Measurements from ENCODE around the gene GBA2. TPM values are rescaled to one million over a fixed set of nuclear protein-coding genes. Genes with fewer than 3 reads are reported as not detected.

GBA2 gene
- total and polyA plus RNA-seq, 7 donors, result 36.1 to 107 (median 47.4) TPM

DNA sequence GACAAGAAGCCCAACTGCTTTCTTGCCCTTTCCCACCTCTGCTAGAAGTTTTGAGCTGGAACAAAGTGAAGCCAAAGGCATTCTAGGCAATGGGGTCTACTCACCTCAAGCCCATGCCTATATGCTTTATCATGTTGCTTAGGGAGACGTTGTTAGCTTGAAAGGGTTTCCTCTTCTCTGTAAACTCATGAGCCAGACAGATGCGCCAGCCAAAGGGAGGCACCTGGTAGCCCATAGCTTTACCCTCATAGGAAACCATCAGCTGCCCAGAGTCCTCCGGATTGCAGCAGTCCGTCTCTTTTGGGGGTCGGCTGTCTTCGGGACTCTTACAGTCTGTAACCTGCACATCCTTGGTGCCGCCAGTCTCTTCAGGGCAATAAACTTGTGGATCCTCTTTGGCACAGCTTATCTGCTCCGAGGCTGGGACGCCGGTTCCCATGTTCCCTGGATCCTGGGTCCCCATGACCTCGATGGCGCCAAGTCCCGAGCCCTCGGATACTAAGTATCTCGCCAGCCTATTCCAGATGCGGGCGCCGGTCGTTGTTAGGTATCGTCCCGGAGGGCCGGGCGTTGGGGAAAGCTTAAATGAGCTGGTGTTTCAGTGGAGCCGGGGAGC lies 678 bp downstream of the GBA2 start:
- peaks cover 15 to 64% of the 10 kb centered on the region in 2 donors for H3K36me3 ChIP-seq (ENCODE audit: insufficient read depth in 1 of 2, low read depth in 1 of 2)
- 0% methylated on average over 24 of the region's 24 CpGs for WGBS, 3 donors
- intact Hi-C loops (cut with DNase I), result loop anchor here in 1 of 2 donors (2.0 kb wide), 1 partner anchor 14 kb away; no protein-coding TSS in a partner anchor
- no peaks in the 10 kb centered on the region for H3K9me3 ChIP-seq
- TF ChIP-seq, protein P1, sequence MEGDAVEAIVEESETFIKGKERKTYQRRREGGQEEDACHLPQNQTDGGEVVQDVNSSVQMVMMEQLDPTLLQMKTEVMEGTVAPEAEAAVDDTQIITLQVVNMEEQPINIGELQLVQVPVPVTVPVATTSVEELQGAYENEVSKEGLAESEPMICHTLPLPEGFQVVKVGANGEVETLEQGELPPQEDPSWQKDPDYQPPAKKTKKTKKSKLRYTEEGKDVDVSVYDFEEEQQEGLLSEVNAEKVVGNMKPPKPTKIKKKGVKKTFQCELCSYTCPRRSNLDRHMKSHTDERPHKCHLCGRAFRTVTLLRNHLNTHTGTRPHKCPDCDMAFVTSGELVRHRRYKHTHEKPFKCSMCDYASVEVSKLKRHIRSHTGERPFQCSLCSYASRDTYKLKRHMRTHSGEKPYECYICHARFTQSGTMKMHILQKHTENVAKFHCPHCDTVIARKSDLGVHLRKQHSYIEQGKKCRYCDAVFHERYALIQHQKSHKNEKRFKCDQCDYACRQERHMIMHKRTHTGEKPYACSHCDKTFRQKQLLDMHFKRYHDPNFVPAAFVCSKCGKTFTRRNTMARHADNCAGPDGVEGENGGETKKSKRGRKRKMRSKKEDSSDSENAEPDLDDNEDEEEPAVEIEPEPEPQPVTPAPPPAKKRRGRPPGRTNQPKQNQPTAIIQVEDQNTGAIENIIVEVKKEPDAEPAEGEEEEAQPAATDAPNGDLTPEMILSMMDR (IDR thresholded peaks at IDR 0.05), result no peak
- H3K4me3 ChIP-seq, result peak overlapping the region; percentile 93
- DNase-seq (no peak), ATAC-seq (peak in 3 of 4 donors; percentile 1 to 9 (median 2))
- H3K27ac ChIP-seq, result peak overlapping the region; percentile 90
- no peaks in the 10 kb centered on the region for H3K27me3 ChIP-seq (ENCODE audit: insufficient read depth in 3 of 3, low read length in 2 of 3)
- peaks cover 49% of the 10 kb centered on the region for H3K4me1 ChIP-seq

DNA sequence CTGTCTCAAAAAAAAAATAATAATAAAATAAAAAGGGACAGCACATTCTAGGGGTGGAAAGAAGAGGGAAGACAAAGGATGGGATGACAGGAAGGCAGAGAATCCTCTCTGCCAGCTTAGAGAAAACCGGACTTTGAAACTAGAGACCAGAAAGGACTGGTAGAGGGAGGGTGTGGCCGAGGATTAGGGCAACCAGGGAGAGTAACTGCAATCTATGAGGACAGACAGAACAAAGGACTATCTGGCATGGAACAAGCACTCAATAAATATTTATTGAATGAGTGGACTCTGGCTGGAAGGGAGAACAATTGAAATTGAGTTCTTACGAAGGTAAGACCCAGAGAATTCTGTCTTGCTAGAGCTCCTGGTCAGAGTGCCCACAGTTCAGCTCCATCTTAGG lies 2.4 kb downstream of the GBA2 start:
- H3K36me3 ChIP-seq (ENCODE audit: insufficient read depth in 1 of 2, low read depth in 1 of 2), result peaks cover 25 to 64% of the 10 kb centered on the region in 2 donors
- peaks cover 51% of the 10 kb centered on the region for H3K4me1 ChIP-seq
- no peaks in the 10 kb centered on the region for H3K9me3 ChIP-seq
- H3K4me3 ChIP-seq, result peak overlapping the region; percentile 93
- DNase-seq (no peak), ATAC-seq (no peak)
- TF ChIP-seq, protein P1 (IDR thresholded peaks at IDR 0.05), result no peak
- no peaks in the 10 kb centered on the region for H3K27me3 ChIP-seq (ENCODE audit: insufficient read depth in 3 of 3, low read length in 2 of 3)
- peak overlapping the region; percentile 90 for H3K27ac ChIP-seq
- 12 to 32% (median 16%) methylated on average over 3 of the region's 3 CpGs for WGBS, 3 donors
- intact Hi-C loops (cut with DNase I), result no loop called here

DNA sequence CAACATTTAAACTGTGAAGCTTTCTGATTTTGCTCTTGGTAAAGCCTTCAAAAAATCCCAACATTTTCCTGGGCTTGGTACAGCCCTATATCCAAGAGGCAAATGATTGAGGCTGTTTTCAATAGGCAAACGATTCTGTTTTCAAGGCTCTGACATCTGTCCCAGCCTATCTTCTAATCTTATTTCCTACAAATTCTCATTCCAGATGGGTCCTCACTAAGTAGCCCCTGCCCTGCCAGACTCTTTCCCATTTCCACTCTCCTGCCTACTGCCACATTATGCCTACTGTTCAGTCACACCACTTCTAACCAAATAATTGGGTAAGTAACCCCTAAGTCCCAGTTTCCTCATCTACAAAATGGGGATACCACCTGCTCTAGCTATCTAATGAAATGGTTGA lies 3.5 kb downstream of the GBA2 start:
- H3K4me3 ChIP-seq, result peak overlapping the region; percentile 93

DNA sequence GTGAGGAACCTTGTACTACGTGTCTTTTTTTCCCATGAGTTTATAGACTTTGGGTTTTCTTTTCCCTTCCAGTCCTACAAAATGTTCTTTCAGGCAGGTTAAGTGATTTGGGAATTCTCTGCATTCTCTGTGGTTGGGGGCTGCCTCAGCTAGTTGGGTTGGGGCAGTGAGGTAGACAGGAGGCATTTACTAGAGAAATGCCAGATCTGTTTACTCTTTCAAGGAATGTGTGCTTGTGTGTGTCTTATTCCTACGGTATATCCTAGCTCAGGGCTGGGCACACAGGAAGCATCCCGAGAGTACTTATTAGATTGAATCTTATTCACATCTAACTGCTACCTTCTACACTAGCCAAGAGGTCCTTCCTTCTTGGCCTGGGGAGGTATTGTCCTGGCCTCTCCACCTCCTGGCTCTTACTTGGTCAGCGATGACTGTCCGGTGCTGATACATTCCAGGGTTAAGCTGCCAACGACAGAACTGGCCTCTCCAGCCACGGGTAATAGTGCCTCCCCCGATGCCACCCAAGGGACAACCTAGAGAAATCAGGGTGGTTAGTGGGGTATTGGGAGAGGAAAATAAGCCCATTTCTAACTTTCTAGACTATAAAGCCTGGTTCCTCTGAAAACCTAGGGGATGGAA lies 5.0 kb downstream of the GBA2 start:
- Histone ChIP-seq H3K27me3 (ENCODE audit: insufficient read depth in 3 of 3, low read length in 2 of 3) (no peaks in the 10 kb centered on the region), H3K4me1 (peaks cover 41% of the 10 kb centered on the region), H3K4me3 (no peak overlapping the region), H3K27ac (peak overlapping the region; percentile 7), H3K36me3 (ENCODE audit: insufficient read depth in 1 of 2, low read depth in 1 of 2) (peaks cover 39 to 76% of the 10 kb centered on the region in 2 donors), H3K9me3 (no peaks in the 10 kb centered on the region)
- TF ChIP-seq, protein P1 (IDR thresholded peaks at IDR 0.05), result no peak
- no peak for DNase-seq
- no peak for ATAC-seq
- WGBS, 3 donors, result 52 to 71% (median 57%) methylated on average over 8 of the region's 8 CpGs
- intact Hi-C loops (cut with DNase I), result no loop called here

More for the DNA sequence above, 3.5 kb downstream of the GBA2 start:
- Histone ChIP-seq H3K27me3 (ENCODE audit: insufficient read depth in 3 of 3, low read length in 2 of 3) (no peaks in the 10 kb centered on the region), H3K27ac (peak overlapping the region; percentile 90), H3K9me3 (no peaks in the 10 kb centered on the region), H3K36me3 (ENCODE audit: insufficient read depth in 1 of 2, low read depth in 1 of 2) (peaks cover 26 to 64% of the 10 kb centered on the region in 2 donors), H3K4me1 (peaks cover 47% of the 10 kb centered on the region)
- no peak for DNase-seq
- no peak for ATAC-seq
- intact Hi-C loops (cut with DNase I), result no loop called here
- WGBS, 3 donors, result 24 to 46% (median 31%) methylated on average over 1 of the region's 1 CpG
- TF ChIP-seq, protein P1 (IDR thresholded peaks at IDR 0.05), result no peak
